ENCODE data around the gene SRSF11. TPM values are rescaled to one million over a fixed set of nuclear protein-coding genes. Genes with fewer than 3 reads are reported as not detected.
A peak's percentile ranks its signal among the peaks of the same experiment; 100 is the strongest.
"Not testable (repeated sequence)": the region's sequence is repeated elsewhere in the genome, so short reads cannot be mapped to it uniquely, and the experiment has no call there.

Gene SRSF11
- total and polyA plus RNA-seq, 9 donors: 113 to 195 (median 150) TPM

GRCh38 chr1:70205071-70205433 lies 16.1 kb upstream of the SRSF11 start:
- H3K9me3 ChIP-seq: no peaks in the 10 kb centered on the region
- no peaks in the 10 kb centered on the region for H3K36me3 ChIP-seq
- H3K4me1 ChIP-seq (ENCODE audit: insufficient read depth): peaks cover 7% of the 10 kb centered on the region
- TF ChIP-seq CTCF (IDR thresholded peaks at IDR 0.05): no peak
- TF ChIP-seq EP300 (IDR thresholded peaks at IDR 0.05): no peak
- no peak for TF ChIP-seq POLR2A (IDR thresholded peaks at IDR 0.05)
- no peak for DNase-seq
- WGBS, 3 donors: 1 to 2% (median 1%) methylated on average over 11 of the region's 11 CpGs
- H3K4me3 ChIP-seq: peak overlapping the region; percentile 88
- intact Hi-C loops (cut with DNase I): no loop called here
- H3K27ac ChIP-seq: peak overlapping the region; percentile 69 to 82
- no peaks in the 10 kb centered on the region for H3K27me3 ChIP-seq

- Histone ChIP-seq H3K4me3 (peak within 1 kb of the TSS; percentile 88), H3K4me1 (ENCODE audit: insufficient read depth) (peaks cover 10% of the 10 kb centered on the region), H3K9me3 (no peaks in the 10 kb centered on the region), H3K36me3 (no peaks in the 10 kb centered on the region), H3K27me3 (no peaks in the 10 kb centered on the region), H3K27ac (peak within 1 kb of the TSS; percentile 69 to 82)
- 0 to 1% (median 0%) methylated on average over 38 to 47 of the region's 47 CpGs for WGBS, 3 donors
- DNase-seq: peak; percentile 93 to 98 (median 95)
- intact Hi-C loops (cut with DNase I): no loop called here
- TF ChIP-seq EP300 (IDR thresholded peaks at IDR 0.05) (no peak), POLR2A (IDR thresholded peaks at IDR 0.05) (peak; percentile 69), CTCF (IDR thresholded peaks at IDR 0.05) (no peak)
Observed at GRCh38 chr1:70205434-70206118, 15.6 kb upstream of the SRSF11 start, which contains the start of gene LRRC40. Gene LRRC40 (minus strand): TSS chr1:70205579. CDS start chr1:70205540, 39 bp downstream.

GRCh38 chr1:70206833-70207232 lies 14.3 kb upstream of the SRSF11 start:
- H3K27ac ChIP-seq, H3K4me3 ChIP-seq: not testable (repeated sequence)

GRCh38 chr1:70207492-70207891 lies 13.7 kb upstream of the SRSF11 start:
- Histone ChIP-seq H3K27ac (no peak overlapping the region), H3K36me3 (no peaks in the 10 kb centered on the region), H3K27me3 (no peaks in the 10 kb centered on the region), H3K4me1 (ENCODE audit: insufficient read depth) (peaks cover 10% of the 10 kb centered on the region), H3K4me3 (no peak overlapping the region), H3K9me3 (no peaks in the 10 kb centered on the region)
- no peak for DNase-seq
- 83 to 87% (median 84%) methylated on average over 4 of the region's 4 CpGs for WGBS, 3 donors
- intact Hi-C loops (cut with DNase I): no loop called here
- no peak for TF ChIP-seq CTCF (IDR thresholded peaks at IDR 0.05)

More at GRCh38 chr1:70206833-70207232, 14.3 kb upstream of the SRSF11 start:
- H3K9me3 ChIP-seq; intact Hi-C loops (cut with DNase I); H3K36me3 ChIP-seq; DNase-seq; H3K27me3 ChIP-seq; H3K4me1 ChIP-seq (ENCODE audit: insufficient read depth): not testable (repeated sequence)
- 78 to 84% (median 81%) methylated on average over 17 of the region's 17 CpGs for WGBS, 3 donors

- DNase-seq: no peak
- 94 to 97% (median 95%) methylated on average over 7 of the region's 7 CpGs for WGBS, 3 donors
- H3K4me3 ChIP-seq: no peak overlapping the region
- H3K27ac ChIP-seq: no peak overlapping the region
- intact Hi-C loops (cut with DNase I): no loop called here
- no peaks in the 10 kb centered on the region for H3K9me3 ChIP-seq
- H3K36me3 ChIP-seq: no peaks in the 10 kb centered on the region
- no peaks in the 10 kb centered on the region for H3K27me3 ChIP-seq
- TF ChIP-seq CTCF (IDR thresholded peaks at IDR 0.05): no peak
- peaks cover 10% of the 10 kb centered on the region for H3K4me1 ChIP-seq (ENCODE audit: insufficient read depth)
Observed at GRCh38 chr1:70208292-70208691, 12.9 kb upstream of the SRSF11 start.
